A673 (cell line): ENCODE measurements around the gene ATOH8. TPM values are rescaled to one million over a fixed set of nuclear protein-coding genes. Genes with fewer than 3 reads are reported as not detected.

Experiments
- BruUV-seq: library from RNA; stranded (reverse); fragments of 400-500 nt; replicated peaks from 2 replicates; lab custom pipeline; 2021; lab: Mats Ljungman, UMichigan
- CTCF ChIA-PET: fragments of 300-600 bp; sonication (Branson Sonifier 250); formaldehyde crosslinking; loops from one replicate; lab custom pipeline; 2022; ENCODE audit warnings: antibody characterized with exemption; lab: Charles Lee
- POLR2A ChIA-PET: fragments of 300-600 bp; sonication (Branson Sonifier 250); formaldehyde crosslinking; loops from one replicate; lab custom pipeline; 2022; ENCODE audit warnings: antibody characterized with exemption; ENCODE audit not compliant: low non-redundant PET; lab: Charles Lee
- DNase-seq: peaks from one replicate; pipeline ENCODE4 v3.0.0-alpha.2; 2015; ENCODE audit warnings: low spot score
- H3K27ac ChIP-seq: fragments of 200-600 bp; sonication (generic); 2 replicates; pipeline ENCODE4 v1.5.1; 2016; ENCODE audit warnings: mixed run types, low read depth, mild to moderate bottlenecking, mixed read lengths, antibody characterized with exemption, low read length; ENCODE audit not compliant: poor library complexity, severe bottlenecking
- H3K27me3 ChIP-seq: fragments of 200-600 bp; sonication (generic); replicated peaks from 2 replicates; pipeline ENCODE4 v1.6.1; 2017; ENCODE audit warnings: mixed run types, low read depth, mild to moderate bottlenecking, mixed read lengths, antibody characterized with exemption, low read length; ENCODE audit not compliant: insufficient read depth, poor library complexity
- H3K36me3 ChIP-seq: fragments of 200-600 bp; sonication (generic); 2 replicates; pipeline ENCODE4 v1.6.1; 2016; ENCODE audit warnings: mixed run types, mild to moderate bottlenecking, mixed read lengths, antibody characterized with exemption, low read length; ENCODE audit not compliant: insufficient read depth, poor library complexity, severe bottlenecking
- H3K4me1 ChIP-seq: fragments of 200-600 bp; sonication (generic); 2 replicates; pipeline ENCODE4 v1.6.1; 2017; ENCODE audit warnings: mixed run types, mild to moderate bottlenecking, mixed read lengths, antibody characterized with exemption, low read length; ENCODE audit not compliant: insufficient read depth, poor library complexity, severe bottlenecking
- H3K4me3 ChIP-seq: fragments of 200-600 bp; sonication (generic); 2 replicates; pipeline ENCODE4 v1.5.1; 2016; ENCODE audit warnings: low read depth, mixed run types, mild to moderate bottlenecking, mixed read lengths, low read length; ENCODE audit not compliant: poor library complexity, severe bottlenecking
- H3K9me3 ChIP-seq: fragments of 200-600 bp; sonication (generic); 2 replicates; pipeline ENCODE4 v1.6.1; 2016; ENCODE audit warnings: mixed run types, low read depth, mild to moderate bottlenecking, mixed read lengths, antibody characterized with exemption, low read length; ENCODE audit not compliant: poor library complexity, severe bottlenecking
- EZH2 ChIP-seq: fragments of 200-600 bp; sonication (generic); IDR thresholded peaks from 2 replicates; pipeline ENCODE4 v1.6.1; 2017; ENCODE audit warnings: borderline replicate concordance, low read depth, mild to moderate bottlenecking, mixed read lengths, antibody characterized with exemption, low read length; ENCODE audit not compliant: poor library complexity, severe bottlenecking
- intact Hi-C: fragments of 100-400 bp; cut with micrococcal nuclease; formaldehyde crosslinking; loops from one replicate; pipeline ENCODE4 v1.10.0; 2022; ENCODE audit not compliant: unreplicated experiment
- total RNA-seq: library from RNA; stranded (reverse); gene quantifications from 2 replicates; pipeline ENCODE4 v1.2.3, GENCODE V29; 2021
- TF ChIP-seq, protein P1 (sequence below): fragments of 300-800, 200-600 bp; sonication (generic); conservative IDR thresholded peaks from 2 replicates; pipeline ENCODE4 v1.5.1; 2017; ENCODE audit warnings: low read depth, mild to moderate bottlenecking, antibody characterized with exemption, low read length, moderate library complexity, mixed read lengths

Gene ATOH8
- total RNA-seq, 1 experiment from 2014 or later: 4.6 TPM

DNA sequence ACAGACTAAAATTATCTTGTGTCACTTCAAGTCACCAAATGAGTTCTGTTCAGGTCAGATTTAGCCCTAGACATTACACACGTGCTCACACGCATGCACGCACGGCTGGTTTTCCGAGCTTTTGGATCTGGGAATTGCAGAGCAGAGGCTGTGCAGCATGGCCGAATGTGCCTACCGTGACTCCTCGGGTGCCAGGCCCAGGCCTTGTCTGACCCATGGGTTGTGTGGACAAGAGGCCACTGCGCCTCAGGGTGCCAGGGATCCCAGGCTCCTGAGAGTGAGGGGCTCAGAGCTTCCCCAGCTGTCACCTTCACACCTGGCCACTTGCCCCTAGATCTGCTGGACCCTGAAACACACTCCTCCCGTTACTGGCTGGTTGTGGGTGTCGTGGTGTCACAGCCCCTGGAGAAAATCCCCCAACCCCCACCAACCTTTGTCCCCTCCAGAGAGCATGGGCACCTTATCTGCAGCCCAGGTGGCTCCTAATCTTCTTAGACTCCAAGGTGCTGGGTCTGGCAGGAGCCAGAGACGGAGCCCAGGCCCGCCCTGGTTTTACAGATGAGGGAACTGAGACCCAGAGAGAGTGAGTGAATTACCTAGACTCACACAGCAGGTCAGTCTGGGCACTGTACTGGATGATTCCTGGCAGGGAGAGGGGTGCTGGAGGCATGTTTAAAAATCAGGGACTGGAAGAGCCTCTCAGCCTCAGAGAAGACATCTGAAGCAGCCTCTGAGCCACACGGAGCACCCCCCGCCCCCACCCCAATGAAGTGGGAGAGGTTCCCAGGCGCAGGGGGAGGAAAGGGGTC is 56.8 kb downstream of the ATOH8 start:
- Histone ChIP-seq H3K4me3 (no peak overlapping the region), H3K27me3 (no peaks in the 10 kb centered on the region), H3K4me1 (no peaks in the 10 kb centered on the region), H3K27ac (no peak overlapping the region), H3K9me3 (no peaks in the 10 kb centered on the region), H3K36me3 (no peaks in the 10 kb centered on the region)
- intact Hi-C loops: loop anchor here (5.0 kb wide), 2 partner anchors 133 to 163 kb away; no protein-coding TSS in a partner anchor
- no peak for TF ChIP-seq EZH2
- TF ChIP-seq, protein P1, sequence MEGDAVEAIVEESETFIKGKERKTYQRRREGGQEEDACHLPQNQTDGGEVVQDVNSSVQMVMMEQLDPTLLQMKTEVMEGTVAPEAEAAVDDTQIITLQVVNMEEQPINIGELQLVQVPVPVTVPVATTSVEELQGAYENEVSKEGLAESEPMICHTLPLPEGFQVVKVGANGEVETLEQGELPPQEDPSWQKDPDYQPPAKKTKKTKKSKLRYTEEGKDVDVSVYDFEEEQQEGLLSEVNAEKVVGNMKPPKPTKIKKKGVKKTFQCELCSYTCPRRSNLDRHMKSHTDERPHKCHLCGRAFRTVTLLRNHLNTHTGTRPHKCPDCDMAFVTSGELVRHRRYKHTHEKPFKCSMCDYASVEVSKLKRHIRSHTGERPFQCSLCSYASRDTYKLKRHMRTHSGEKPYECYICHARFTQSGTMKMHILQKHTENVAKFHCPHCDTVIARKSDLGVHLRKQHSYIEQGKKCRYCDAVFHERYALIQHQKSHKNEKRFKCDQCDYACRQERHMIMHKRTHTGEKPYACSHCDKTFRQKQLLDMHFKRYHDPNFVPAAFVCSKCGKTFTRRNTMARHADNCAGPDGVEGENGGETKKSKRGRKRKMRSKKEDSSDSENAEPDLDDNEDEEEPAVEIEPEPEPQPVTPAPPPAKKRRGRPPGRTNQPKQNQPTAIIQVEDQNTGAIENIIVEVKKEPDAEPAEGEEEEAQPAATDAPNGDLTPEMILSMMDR: no peak
- BruUV-seq: no TSS peak
- ChIA-PET POLR2A (no interaction called here), CTCF (no interaction called here)
- peak; percentile 31 for DNase-seq

DNA sequence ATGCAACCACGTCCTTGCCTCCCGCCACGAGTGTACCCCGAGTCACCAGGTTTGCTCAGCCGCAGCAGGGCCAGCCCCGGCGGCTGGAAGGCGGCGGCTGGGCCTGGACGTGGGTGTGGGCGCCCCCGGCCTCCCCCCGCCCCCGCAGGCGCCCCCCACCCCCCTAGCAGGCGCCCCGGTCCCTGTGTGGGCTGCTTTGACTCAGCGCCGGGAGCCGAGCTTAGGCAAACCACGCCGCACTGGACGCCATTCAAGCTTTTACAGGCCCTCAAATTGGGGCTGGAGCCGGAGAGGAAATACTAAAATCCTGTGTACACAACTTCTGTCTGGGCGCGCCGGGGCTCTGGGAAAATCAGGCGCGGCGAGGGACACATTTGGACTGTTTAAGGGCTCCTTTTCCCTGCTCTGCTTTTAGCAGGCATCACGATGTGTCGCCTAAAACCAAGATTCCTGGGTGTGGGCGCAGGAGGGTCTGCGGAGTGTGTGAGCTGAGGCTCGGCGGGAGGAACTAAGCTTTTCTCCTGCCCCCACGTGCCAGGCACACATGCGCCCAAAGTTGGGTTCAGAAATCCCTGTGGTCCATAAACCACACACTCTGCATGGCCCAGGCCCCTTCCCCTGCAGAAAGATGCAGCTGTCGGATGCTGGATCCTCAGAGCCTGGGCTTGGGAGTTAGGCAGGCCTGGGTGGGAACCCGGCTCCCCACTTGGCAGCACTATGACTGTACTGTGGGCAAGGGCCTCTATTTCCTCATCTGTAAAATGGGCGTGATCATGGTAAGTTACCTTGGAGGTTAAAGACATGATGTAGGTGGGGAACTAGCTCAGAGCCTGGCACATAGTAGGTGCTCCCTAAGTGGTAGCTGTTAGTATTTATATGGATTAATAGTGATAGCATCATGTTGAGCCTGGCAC is 57.6 kb downstream of the ATOH8 start:
- DNase-seq: peak; percentile 60
- POLR2A ChIA-PET: no interaction called here
- H3K9me3 ChIP-seq: no peaks in the 10 kb centered on the region
- no peaks in the 10 kb centered on the region for H3K36me3 ChIP-seq
- no peaks in the 10 kb centered on the region for H3K27me3 ChIP-seq
- H3K27ac ChIP-seq: no peak overlapping the region
- no TSS peak for BruUV-seq
- CTCF ChIA-PET: interaction anchor here (1.5 kb wide), 1 partner anchor 82 kb away, joined by 5 read pairs; no protein-coding TSS in a partner anchor
- H3K4me3 ChIP-seq: no peak overlapping the region
- no peaks in the 10 kb centered on the region for H3K4me1 ChIP-seq
- intact Hi-C loops: loop anchor here (5.0 kb wide), 2 partner anchors 134 to 164 kb away; no protein-coding TSS in a partner anchor
- no peak for TF ChIP-seq EZH2
- TF ChIP-seq, protein P1: no peak

DNA sequence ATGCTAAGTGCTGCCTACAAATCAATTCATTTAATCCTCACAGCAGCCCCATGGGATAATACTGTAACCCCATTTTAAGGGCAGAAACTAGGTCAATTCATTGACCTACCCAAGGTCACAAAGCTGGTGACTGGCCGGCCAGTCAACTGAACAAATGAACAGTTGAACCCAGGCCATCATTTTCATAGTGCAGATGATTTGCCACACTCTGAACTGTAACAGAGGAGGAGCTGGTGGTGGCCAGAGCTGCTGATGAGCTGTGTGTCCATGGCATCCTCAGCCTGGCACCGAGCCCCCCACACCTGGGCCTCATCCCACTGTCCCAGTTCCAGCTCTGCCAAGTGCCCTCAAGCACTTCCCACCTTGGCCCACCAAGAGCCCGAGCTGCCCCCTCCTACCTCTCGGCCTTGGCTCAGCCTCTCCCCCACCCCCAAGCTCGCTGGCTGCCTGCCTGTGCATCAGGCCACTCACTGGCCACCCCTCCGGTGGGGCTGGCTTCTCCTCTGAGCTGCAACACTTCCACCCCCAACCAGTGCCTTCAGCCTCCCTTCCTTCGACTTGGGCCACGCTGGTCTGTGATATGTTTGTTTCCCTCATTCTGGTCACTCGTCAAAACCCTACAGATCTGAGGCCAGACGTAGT is 58.4 kb downstream of the ATOH8 start:
- Histone ChIP-seq H3K4me1 (no peaks in the 10 kb centered on the region), H3K4me3 (no peak overlapping the region), H3K27ac (no peak overlapping the region), H3K27me3 (no peaks in the 10 kb centered on the region), H3K9me3 (no peaks in the 10 kb centered on the region), H3K36me3 (no peaks in the 10 kb centered on the region)
- ChIA-PET POLR2A (no interaction called here), CTCF (interaction anchor here (1.5 to 2.6 kb wide), 2 partner anchors 62 to 83 kb away, joined by 5 to 30 read pairs; no protein-coding TSS in a partner anchor)
- no peak for DNase-seq
- no TSS peak for BruUV-seq
- intact Hi-C loops: loop anchor here (5.0 kb wide), 2 partner anchors 135 to 165 kb away; no protein-coding TSS in a partner anchor
- no peak for TF ChIP-seq EZH2
- TF ChIP-seq, protein P1: no peak
